ENCODE data around the gene HSFX2. TPM values are rescaled to one million over a fixed set of nuclear protein-coding genes. Genes with fewer than 3 reads are reported as not detected.

The HSFX2 gene
- total and polyA plus RNA-seq, 2 donors (not counting 1 experiment from before 2014, with no cell fraction given) = 0.26 to 0.50 TPM

DNA sequence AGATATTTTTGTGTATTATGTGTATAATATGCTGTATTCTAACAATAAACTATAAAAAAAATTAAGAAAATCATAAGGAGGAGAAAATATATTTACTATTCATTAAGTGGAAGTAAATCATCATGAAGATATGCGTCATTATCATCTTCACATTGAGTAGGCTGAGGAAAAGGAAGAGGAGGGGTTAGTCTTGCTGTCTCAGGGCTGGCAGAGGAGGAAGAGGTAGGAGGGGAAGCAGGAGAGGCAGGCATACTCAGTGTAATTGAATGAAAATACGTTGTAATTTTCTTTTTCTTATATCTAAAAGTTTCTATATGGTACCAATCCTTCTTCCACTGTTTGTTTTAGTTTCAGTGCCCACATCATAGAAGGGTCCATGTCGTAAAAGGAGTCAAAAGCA lies 46.3 kb upstream of the HSFX2 start:
- Histone ChIP-seq H3K4me1 (ENCODE audit: control insufficient read depth, extremely low read depth, insufficient read depth, low read length) (no peaks in the 10 kb centered on the region), H3K27me3 (ENCODE audit: control insufficient read depth, insufficient read depth, low read length) (no peaks in the 10 kb centered on the region), H3K27ac (ENCODE audit: insufficient read depth, low read length) (no peak overlapping the region), H3K4me3 (replicated peaks in 1 of 4; ENCODE audit: control extremely low read depth in 1 of 4, insufficient read depth in 1 of 4, low read depth in 3 of 4, low read length in 4 of 4) (no peak overlapping the region), H3K9ac (ENCODE audit: insufficient read depth, low read length) (no peak overlapping the region), H3K36me3 (ENCODE audit: control insufficient read depth, insufficient read depth, low read length) (no peaks in the 10 kb centered on the region), H3K79me2 (ENCODE audit: control insufficient read depth, insufficient read depth, low read length) (no peaks in the 10 kb centered on the region), H4K20me1 (ENCODE audit: control insufficient read depth, extremely low read depth, insufficient read depth, low read length) (no peaks in the 10 kb centered on the region), H2AFZ (ENCODE audit: low read length) (no peak overlapping the region), H3K4me2 (ENCODE audit: extremely low read depth, insufficient read depth, low read length) (no peak overlapping the region), H3K9me3 (ENCODE audit: control insufficient read depth, insufficient read depth, low read depth, low read length) (no peaks in the 10 kb centered on the region)
- TF ChIP-seq CTCF (conservative IDR thresholded peaks at IDR 0.05 in 1 of 2, IDR thresholded peaks at IDR 0.05 in 1 of 2; ENCODE audit: low read depth in 1 of 2, low read length in 2 of 2) (no peak), EZH2 (IDR thresholded peaks at IDR 0.05; ENCODE audit: low read length, missing control alignments) (no peak)
- no peak for DNase-seq (ENCODE audit: low read depth in 2 of 2)

GRCh38 chrX:149639568-149639967 lies 44.5 kb upstream of the HSFX2 start:
- H3K36me3 ChIP-seq (ENCODE audit: control insufficient read depth, insufficient read depth, low read length) = no peaks in the 10 kb centered on the region
- H3K27ac ChIP-seq (ENCODE audit: insufficient read depth, low read length) = no peak overlapping the region
- no peak overlapping the region for H3K9ac ChIP-seq (ENCODE audit: insufficient read depth, low read length)
- no peaks in the 10 kb centered on the region for H3K79me2 ChIP-seq (ENCODE audit: control insufficient read depth, insufficient read depth, low read length)
- no peak for TF ChIP-seq CTCF (conservative IDR thresholded peaks at IDR 0.05 in 1 of 2, IDR thresholded peaks at IDR 0.05 in 1 of 2; ENCODE audit: low read depth in 1 of 2, low read length in 2 of 2)
- no peak for TF ChIP-seq EZH2 (IDR thresholded peaks at IDR 0.05; ENCODE audit: low read length, missing control alignments)
- no peak overlapping the region for H2AFZ ChIP-seq (ENCODE audit: low read length)
- H3K4me3 ChIP-seq (replicated peaks in 1 of 4; ENCODE audit: control extremely low read depth in 1 of 4, insufficient read depth in 1 of 4, low read depth in 3 of 4, low read length in 4 of 4) = no peak overlapping the region
- no peaks in the 10 kb centered on the region for H4K20me1 ChIP-seq (ENCODE audit: control insufficient read depth, extremely low read depth, insufficient read depth, low read length)
- H3K4me1 ChIP-seq (ENCODE audit: control insufficient read depth, extremely low read depth, insufficient read depth, low read length) = no peaks in the 10 kb centered on the region
- no peaks in the 10 kb centered on the region for H3K9me3 ChIP-seq (ENCODE audit: control insufficient read depth, insufficient read depth, low read depth, low read length)
- H3K4me2 ChIP-seq (ENCODE audit: extremely low read depth, insufficient read depth, low read length) = no peak overlapping the region
- no peak for DNase-seq (ENCODE audit: low read depth in 2 of 2)
- H3K27me3 ChIP-seq (ENCODE audit: control insufficient read depth, insufficient read depth, low read length) = no peaks in the 10 kb centered on the region

- Histone ChIP-seq H3K4me3 (replicated peaks in 1 of 4; ENCODE audit: control extremely low read depth in 1 of 4, insufficient read depth in 1 of 4, low read depth in 3 of 4, low read length in 4 of 4) (no peak overlapping the region), H3K79me2 (ENCODE audit: control insufficient read depth, insufficient read depth, low read length) (no peaks in the 10 kb centered on the region), H3K4me1 (ENCODE audit: control insufficient read depth, extremely low read depth, insufficient read depth, low read length) (no peaks in the 10 kb centered on the region), H4K20me1 (ENCODE audit: control insufficient read depth, extremely low read depth, insufficient read depth, low read length) (no peaks in the 10 kb centered on the region), H3K9me3 (ENCODE audit: control insufficient read depth, insufficient read depth, low read depth, low read length) (no peaks in the 10 kb centered on the region), H3K36me3 (ENCODE audit: control insufficient read depth, insufficient read depth, low read length) (no peaks in the 10 kb centered on the region), H3K9ac (ENCODE audit: insufficient read depth, low read length) (no peak overlapping the region), H3K27me3 (ENCODE audit: control insufficient read depth, insufficient read depth, low read length) (no peaks in the 10 kb centered on the region), H2AFZ (ENCODE audit: low read length) (no peak overlapping the region), H3K27ac (ENCODE audit: insufficient read depth, low read length) (no peak overlapping the region), H3K4me2 (ENCODE audit: extremely low read depth, insufficient read depth, low read length) (no peak overlapping the region)
- TF ChIP-seq EZH2 (IDR thresholded peaks at IDR 0.05; ENCODE audit: low read length, missing control alignments) (no peak), CTCF (conservative IDR thresholded peaks at IDR 0.05 in 1 of 2, IDR thresholded peaks at IDR 0.05 in 1 of 2; ENCODE audit: low read depth in 1 of 2, low read length in 2 of 2) (no peak)
- peak in 1 of 2 donors; percentile 82 for DNase-seq (ENCODE audit: low read depth in 2 of 2)
Measured at GRCh38 chrX:149638860-149639259, 43.7 kb upstream of the HSFX2 start.

Data from fibroblast of lung (primary cell).